Right atrium auricular region (tissue), 2 donors: ENCODE data around the gene PKP3. TPM values are rescaled to one million over a fixed set of nuclear protein-coding genes. Genes with fewer than 3 reads are reported as not detected.

ENCODE experiments used
- DNase-seq: peaks from one replicate; pipeline ENCODE4 v3.0.0-alpha.2; 2019; ENCODE audit warnings: low spot score
- H3K27ac ChIP-seq, 2 donors: fragments of 200-600 bp; sonication (generic); 1 replicate in 1 of 2; 2 replicates in 1 of 2; pipeline ENCODE4 v1.5.1; 2016 to 2019
- H3K27me3 ChIP-seq, 2 donors: fragments of 200-600 bp; sonication (generic); one replicate each; pipeline versions ENCODE4 v1.5.1 to v1.6.0; 2017 to 2019
- H3K36me3 ChIP-seq: fragments of 200-600 bp; sonication (generic); one replicate; pipeline ENCODE4 v1.5.1; 2016
- H3K4me1 ChIP-seq, 2 donors: fragments of 200-600 bp; sonication (generic); one replicate each; pipeline versions ENCODE4 v1.5.1 to v1.6.0; 2017 to 2019
- H3K4me3 ChIP-seq, 2 donors: fragments of 200-600 bp; sonication (generic); 1 replicate in 1 of 2; 2 replicates in 1 of 2; pipeline ENCODE4 v1.5.1; 2017 to 2019; ENCODE audit warnings: mild to moderate bottlenecking in 1 of 2, moderate library complexity in 1 of 2
- H3K9me3 ChIP-seq, 2 donors: fragments of 200-600 bp; sonication (generic); one replicate each; pipeline ENCODE4 v1.5.1; 2019
- total RNA-seq, 2 donors: library from RNA; depleted of rRNA; stranded (reverse); fragments of >200 nt; gene quantifications; one replicate each; pipeline ENCODE4 v1.1.0, GENCODE V29; 2016
- TF ChIP-seq, protein P1 (sequence below), 2 donors: fragments of 200-600 bp; sonication (generic); IDR thresholded peaks; one replicate each; pipeline ENCODE4 v1.5.1; 2019; ENCODE audit warnings: antibody characterized with exemption in 2 of 2

The PKP3 gene
- total RNA-seq, 2 donors from 2014 or later: 0.43 to 1.0 TPM

DNA sequence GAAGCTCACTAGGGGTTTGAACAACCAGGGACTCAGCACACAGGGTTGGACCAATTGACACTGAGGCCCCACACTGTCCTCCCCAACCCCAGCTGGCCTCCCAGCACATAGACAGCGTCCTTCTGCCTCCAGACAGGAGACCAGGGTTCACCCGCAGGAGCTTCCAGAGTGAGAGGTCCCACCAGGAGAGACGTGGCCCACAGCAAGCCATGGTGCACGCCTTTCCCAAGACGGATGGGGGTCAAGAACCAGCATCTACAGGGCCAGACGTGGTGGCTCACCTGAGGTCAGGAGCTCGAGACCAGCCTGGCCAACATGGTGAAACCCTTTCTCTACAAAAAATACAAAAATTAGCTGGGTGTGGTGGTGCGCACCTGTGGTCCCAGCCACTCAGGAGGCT lies 32.8 kb downstream of the PKP3 start:
- Histone ChIP-seq H3K4me1 (no peaks in the 10 kb centered on the region), H3K27me3 (no peaks in the 10 kb centered on the region), H3K9me3 (peaks cover 0 to 4% of the 10 kb centered on the region in 2 donors), H3K27ac (no peak overlapping the region), H3K4me3 (no peak overlapping the region), H3K36me3 (no peaks in the 10 kb centered on the region)
- DNase-seq: no peak
- TF ChIP-seq, protein P1, sequence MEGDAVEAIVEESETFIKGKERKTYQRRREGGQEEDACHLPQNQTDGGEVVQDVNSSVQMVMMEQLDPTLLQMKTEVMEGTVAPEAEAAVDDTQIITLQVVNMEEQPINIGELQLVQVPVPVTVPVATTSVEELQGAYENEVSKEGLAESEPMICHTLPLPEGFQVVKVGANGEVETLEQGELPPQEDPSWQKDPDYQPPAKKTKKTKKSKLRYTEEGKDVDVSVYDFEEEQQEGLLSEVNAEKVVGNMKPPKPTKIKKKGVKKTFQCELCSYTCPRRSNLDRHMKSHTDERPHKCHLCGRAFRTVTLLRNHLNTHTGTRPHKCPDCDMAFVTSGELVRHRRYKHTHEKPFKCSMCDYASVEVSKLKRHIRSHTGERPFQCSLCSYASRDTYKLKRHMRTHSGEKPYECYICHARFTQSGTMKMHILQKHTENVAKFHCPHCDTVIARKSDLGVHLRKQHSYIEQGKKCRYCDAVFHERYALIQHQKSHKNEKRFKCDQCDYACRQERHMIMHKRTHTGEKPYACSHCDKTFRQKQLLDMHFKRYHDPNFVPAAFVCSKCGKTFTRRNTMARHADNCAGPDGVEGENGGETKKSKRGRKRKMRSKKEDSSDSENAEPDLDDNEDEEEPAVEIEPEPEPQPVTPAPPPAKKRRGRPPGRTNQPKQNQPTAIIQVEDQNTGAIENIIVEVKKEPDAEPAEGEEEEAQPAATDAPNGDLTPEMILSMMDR (IDR thresholded peaks at IDR 0.05): no peak

DNA sequence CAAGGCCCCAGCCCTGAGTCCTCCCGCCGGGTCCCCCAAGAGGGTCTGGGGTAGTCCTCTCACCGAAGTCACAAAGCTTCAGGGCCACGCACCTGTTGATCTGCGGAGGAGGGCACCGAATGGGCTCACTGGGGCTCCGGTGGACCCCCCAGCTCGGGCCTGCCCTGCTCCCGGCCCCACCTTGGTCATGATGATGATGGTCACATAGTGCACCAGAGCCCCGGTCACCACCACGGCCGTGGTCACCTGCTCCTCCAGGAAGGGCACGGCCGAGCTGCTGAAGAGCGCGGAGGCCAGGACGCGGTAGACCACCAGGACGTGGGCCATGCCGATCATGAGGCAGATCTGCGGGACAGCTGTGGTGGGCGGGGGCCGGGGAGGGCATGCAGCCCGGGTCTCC lies 34.3 kb downstream of the PKP3 start:
- H3K27ac ChIP-seq: no peak overlapping the region
- no peak overlapping the region for H3K4me3 ChIP-seq
- no peaks in the 10 kb centered on the region for H3K36me3 ChIP-seq
- no peaks in the 10 kb centered on the region for H3K27me3 ChIP-seq
- peaks cover 0 to 4% of the 10 kb centered on the region in 2 donors for H3K9me3 ChIP-seq
- no peak for DNase-seq
- TF ChIP-seq, protein P1 (IDR thresholded peaks at IDR 0.05): no peak
- H3K4me1 ChIP-seq: no peaks in the 10 kb centered on the region

DNA sequence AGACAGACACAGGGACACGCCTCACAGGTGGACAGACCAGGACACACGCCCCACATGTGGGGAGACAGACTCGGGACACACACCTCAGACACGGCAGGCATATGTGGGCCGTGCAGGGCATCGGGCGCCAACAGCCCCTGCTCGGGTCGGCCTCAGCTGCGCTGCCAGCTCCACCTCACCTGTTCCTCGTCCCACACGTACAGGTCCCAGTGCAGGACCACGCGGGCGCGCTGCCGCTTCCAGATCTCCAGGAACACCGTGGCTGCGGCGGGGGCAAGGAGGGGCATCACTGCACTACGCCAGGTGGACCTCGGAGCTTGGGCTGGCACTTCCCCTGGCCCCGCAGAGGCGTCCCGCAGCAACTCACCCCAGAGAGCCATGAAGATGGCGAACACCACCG lies 35.4 kb downstream of the PKP3 start:
- no peak overlapping the region for H3K4me3 ChIP-seq
- no peaks in the 10 kb centered on the region for H3K36me3 ChIP-seq
- no peak overlapping the region for H3K27ac ChIP-seq
- no peak for DNase-seq
- no peaks in the 10 kb centered on the region for H3K4me1 ChIP-seq
- H3K9me3 ChIP-seq: peaks cover 0 to 4% of the 10 kb centered on the region in 2 donors
- TF ChIP-seq, protein P1 (IDR thresholded peaks at IDR 0.05): no peak
- H3K27me3 ChIP-seq: no peaks in the 10 kb centered on the region

DNA sequence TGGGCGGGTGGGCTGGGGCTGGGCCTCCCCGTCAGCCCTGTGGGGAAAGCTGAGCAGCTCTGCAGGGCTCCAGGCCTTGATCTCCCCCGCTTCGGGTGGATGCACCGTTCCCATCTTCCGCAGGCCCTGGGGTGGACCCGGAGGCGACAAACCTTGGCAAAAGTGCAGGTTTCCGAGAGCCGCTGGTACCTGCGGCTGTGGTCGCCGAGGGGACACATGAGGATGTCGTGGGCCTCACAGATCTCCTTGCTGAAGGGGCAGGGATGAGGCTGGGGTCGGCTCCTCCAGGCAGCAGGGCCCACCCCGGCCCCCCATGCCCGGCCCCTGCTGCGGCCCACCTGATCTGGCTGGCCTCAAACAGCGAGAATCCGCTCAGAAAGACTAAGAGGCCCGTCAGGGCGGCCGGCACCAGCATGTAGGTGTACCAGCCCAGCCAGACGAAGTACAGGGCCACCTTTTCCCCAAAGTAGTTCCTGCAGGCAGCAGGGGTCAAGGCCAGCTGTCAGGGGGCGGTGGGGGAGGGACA lies 36.0 kb downstream of the PKP3 start:
- H3K9me3 ChIP-seq: peaks cover 0 to 4% of the 10 kb centered on the region in 2 donors
- H3K4me3 ChIP-seq: no peak overlapping the region
- no peak for DNase-seq
- no peak overlapping the region for H3K27ac ChIP-seq
- TF ChIP-seq, protein P1 (IDR thresholded peaks at IDR 0.05): no peak
- no peaks in the 10 kb centered on the region for H3K36me3 ChIP-seq
- no peaks in the 10 kb centered on the region for H3K27me3 ChIP-seq
- no peaks in the 10 kb centered on the region for H3K4me1 ChIP-seq

DNA sequence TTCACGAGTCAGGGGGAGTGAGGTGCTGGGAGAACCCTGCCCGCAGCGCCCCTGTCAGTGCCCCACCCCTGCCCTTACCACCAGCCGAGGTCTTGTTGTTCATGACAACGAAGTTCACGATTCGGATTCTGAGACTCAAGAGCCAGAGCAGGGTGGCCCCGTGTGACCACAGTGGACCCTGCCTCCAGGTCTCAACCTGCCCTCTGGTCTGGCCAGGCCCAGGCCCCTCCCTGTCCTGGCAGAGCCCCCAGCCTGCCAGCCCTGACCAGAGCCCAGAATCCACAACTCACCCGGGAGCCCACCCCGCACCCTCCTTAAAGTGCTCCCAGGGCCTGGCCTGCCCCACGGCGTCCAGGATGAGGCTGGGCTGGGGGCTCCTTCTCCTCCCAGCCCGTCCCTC lies 37.9 kb downstream of the PKP3 start:
- no peaks in the 10 kb centered on the region for H3K36me3 ChIP-seq
- DNase-seq: no peak
- no peaks in the 10 kb centered on the region for H3K9me3 ChIP-seq
- no peak overlapping the region for H3K27ac ChIP-seq
- H3K4me3 ChIP-seq: no peak overlapping the region
- no peaks in the 10 kb centered on the region for H3K27me3 ChIP-seq
- H3K4me1 ChIP-seq: no peaks in the 10 kb centered on the region
- TF ChIP-seq, protein P1 (IDR thresholded peaks at IDR 0.05): no peak

DNA sequence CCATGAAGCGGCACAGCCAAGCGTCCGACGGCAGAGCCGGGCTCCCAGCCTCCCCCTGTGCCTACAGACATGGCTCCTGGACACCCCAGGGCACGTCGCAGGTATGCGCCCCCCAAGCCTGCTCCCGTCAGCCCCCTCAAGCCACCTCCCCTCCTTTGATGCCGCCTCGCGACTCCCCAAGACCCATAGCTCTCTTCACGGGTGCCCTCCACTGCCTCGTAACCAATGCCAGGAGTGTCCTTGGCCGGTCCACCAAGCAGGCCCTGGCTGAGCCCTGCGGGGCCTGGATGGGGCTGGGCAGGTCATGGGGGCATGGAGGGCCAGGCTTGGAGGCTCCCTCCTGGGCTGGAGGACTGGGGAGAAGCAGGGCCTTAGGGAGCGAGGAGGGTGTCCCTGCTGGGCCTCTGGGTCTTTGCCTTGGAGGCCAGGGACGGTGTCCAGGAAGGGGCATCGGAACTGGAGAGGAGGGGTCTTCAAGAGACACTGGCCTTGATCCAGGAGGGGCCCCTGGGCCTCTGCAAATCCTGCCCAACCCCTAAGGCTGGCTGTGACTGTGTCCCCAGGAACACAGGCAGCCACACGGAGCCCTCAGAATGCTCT lies 38.6 kb downstream of the PKP3 start:
- Histone ChIP-seq H3K27ac (no peak overlapping the region), H3K9me3 (no peaks in the 10 kb centered on the region), H3K4me1 (no peaks in the 10 kb centered on the region), H3K36me3 (no peaks in the 10 kb centered on the region), H3K4me3 (no peak overlapping the region), H3K27me3 (no peaks in the 10 kb centered on the region)
- DNase-seq: no peak
- TF ChIP-seq, protein P1 (IDR thresholded peaks at IDR 0.05): no peak
